HG03097 (cell line): Measurements from ENCODE around the gene RIC1.

Source experiments
- ATAC-seq: cut with Tn5 transposase; IDR thresholded peaks from one replicate; pipeline ENCODE4 v1.9.1; 2021; ENCODE audit not compliant: unreplicated experiment, low FRiP score

The RIC1 gene

GRCh38 chr9:5817862-5818261 lies 189.0 kb downstream of the RIC1 start:
- ATAC-seq, result no peak

- no peak for ATAC-seq
These were observed 189.7 kb downstream of the RIC1 start for GRCh38 chr9:5818424-5819142.

- no peak for ATAC-seq
These were observed 190.3 kb downstream of the RIC1 start for GRCh38 chr9:5819174-5819573.

GRCh38 chr9:5820425-5820824 lies 191.5 kb downstream of the RIC1 start:
- no peak for ATAC-seq

- ATAC-seq, result no peak
These were observed 196.3 kb downstream of the RIC1 start for GRCh38 chr9:5825223-5825622.
